WTC11 (cell line): Measurements from ENCODE around the gene KCNK16. TPM values are rescaled to one million over a fixed set of nuclear protein-coding genes. Genes with fewer than 3 reads are reported as not detected.

ENCODE experiments used
- ATAC-seq: fragments of 200-7000 bp; cut with Tn5 transposase; 2 replicates; pipeline ENCODE4 v1.10.0; 2021; ENCODE audit warnings: mild to moderate bottlenecking, moderate library complexity
- CTCF ChIA-PET: fragments of 300-600 bp; sonication (Branson Sonifier 250); formaldehyde crosslinking; loops from one replicate; lab custom pipeline; 2021; ENCODE audit warnings: antibody characterized with exemption; lab: Charles Lee
- POLR2A ChIA-PET: fragments of 350-600 bp; sonication (Branson Sonifier 250); formaldehyde crosslinking; loops from one replicate; lab custom pipeline; 2021; ENCODE audit warnings: antibody characterized with exemption; lab: Charles Lee
- DNase-seq: peaks from one replicate; pipeline ENCODE4 v3.0.0; 2021; ENCODE audit warnings: low spot score
- H3K27ac Mint-ChIP-seq: 2 replicates; pipeline ENCODE4 v1.8.0; 2021; ENCODE audit warnings: mixed read lengths
- H3K27me3 Mint-ChIP-seq: 2 replicates; pipeline ENCODE4 v1.8.0; 2021; ENCODE audit warnings: low read depth, mild to moderate bottlenecking, moderate library complexity, mixed read lengths
- H3K36me3 Mint-ChIP-seq: 2 replicates; pipeline ENCODE4 v1.8.0; 2021; ENCODE audit warnings: mixed read lengths
- H3K4me1 Mint-ChIP-seq: 2 replicates; pipeline ENCODE4 v1.8.0; 2022; ENCODE audit warnings: mixed read lengths
- H3K4me3 Mint-ChIP-seq: 2 replicates; pipeline ENCODE4 v1.8.0; 2021; ENCODE audit warnings: mild to moderate bottlenecking, moderate library complexity, mixed read lengths
- H3K9me3 Mint-ChIP-seq: 2 replicates; pipeline ENCODE4 v1.8.0; 2021; ENCODE audit warnings: mixed read lengths
- AFF4 ChIP-seq: sonication (generic); formaldehyde crosslinking; IDR thresholded peaks from 2 replicates; pipeline ENCODE4 v1.8.1; 2023; ENCODE audit warnings: mild to moderate bottlenecking, missing genetic modification reagents, borderline replicate concordance
- CBFB ChIP-seq: sonication (generic); formaldehyde crosslinking; IDR thresholded peaks from 2 replicates; pipeline ENCODE4 v1.8.1; 2022; ENCODE audit warnings: mild to moderate bottlenecking, low read depth, missing genetic modification reagents
- CREB1 ChIP-seq: sonication (generic); formaldehyde crosslinking; IDR thresholded peaks from 2 replicates; pipeline ENCODE4 v1.8.0; 2023; ENCODE audit warnings: mild to moderate bottlenecking, missing genetic modification reagents
- E2F1 ChIP-seq: sonication (generic); formaldehyde crosslinking; IDR thresholded peaks from 2 replicates; pipeline ENCODE4 v1.8.0; 2022; ENCODE audit warnings: mild to moderate bottlenecking, missing genetic modification reagents
- E2F5 ChIP-seq: sonication (generic); formaldehyde crosslinking; IDR thresholded peaks from 2 replicates; pipeline ENCODE4 v1.8.1; 2022; ENCODE audit warnings: mild to moderate bottlenecking, moderate library complexity, missing genetic modification reagents
- ESRRA ChIP-seq: sonication (generic); formaldehyde crosslinking; IDR thresholded peaks from 2 replicates; pipeline ENCODE4 v1.8.1; 2022; ENCODE audit warnings: mild to moderate bottlenecking, missing genetic modification reagents, borderline replicate concordance
- ETV6 ChIP-seq: sonication (generic); formaldehyde crosslinking; IDR thresholded peaks from 2 replicates; pipeline ENCODE4 v1.8.1; 2022; ENCODE audit warnings: mild to moderate bottlenecking, missing genetic modification reagents
- GRHL2 ChIP-seq: fragments of 250-450 bp; sonication (Bioruptor Pico); IDR thresholded peaks from 2 replicates; pipeline ENCODE4 v1.8.0; 2022; ENCODE audit warnings: mild to moderate bottlenecking, moderate library complexity; ENCODE audit not compliant: insufficient replicate concordance, severe bottlenecking
- GTF2I ChIP-seq: fragments of 250-450 bp; sonication (Bioruptor Pico); conservative IDR thresholded peaks from 2 replicates; pipeline ENCODE4 v1.4.0; 2021; ENCODE audit warnings: mild to moderate bottlenecking
- IRF1 ChIP-seq: sonication (generic); formaldehyde crosslinking; IDR thresholded peaks from 2 replicates; pipeline ENCODE4 v1.8.0; 2023; ENCODE audit warnings: missing genetic modification reagents
- MYBL2 ChIP-seq: sonication (generic); formaldehyde crosslinking; IDR thresholded peaks from 2 replicates; pipeline ENCODE4 v1.8.1; 2023; ENCODE audit warnings: mild to moderate bottlenecking, moderate library complexity, missing genetic modification reagents
- NFYB ChIP-seq: sonication (generic); formaldehyde crosslinking; conservative IDR thresholded peaks from 2 replicates; pipeline ENCODE4 v1.8.0; 2022; ENCODE audit warnings: low read depth, missing genetic modification reagents
- NR1H2 ChIP-seq: sonication (generic); formaldehyde crosslinking; IDR thresholded peaks from 2 replicates; pipeline ENCODE4 v1.9.0; 2021; ENCODE audit warnings: mild to moderate bottlenecking, moderate library complexity, missing genetic modification reagents
- RELA ChIP-seq: sonication (generic); formaldehyde crosslinking; IDR thresholded peaks from 2 replicates; pipeline ENCODE4 v1.8.1; 2022; ENCODE audit warnings: missing genetic modification reagents, mild to moderate bottlenecking, borderline replicate concordance
- RORB ChIP-seq: fragments of 250-450 bp; sonication (Bioruptor Pico); IDR thresholded peaks from 2 replicates; pipeline ENCODE4 v1.9.0; 2021; ENCODE audit warnings: mild to moderate bottlenecking
- SP1 ChIP-seq: sonication (generic); formaldehyde crosslinking; conservative IDR thresholded peaks from 2 replicates; pipeline ENCODE4 v1.8.1; 2022; ENCODE audit warnings: missing genetic modification reagents
- TCF7 ChIP-seq: sonication (generic); formaldehyde crosslinking; IDR thresholded peaks from 2 replicates; pipeline ENCODE4 v1.8.0; 2022; ENCODE audit warnings: mild to moderate bottlenecking, low read depth, missing genetic modification reagents, moderate library complexity
- ZBTB21 ChIP-seq: sonication (generic); formaldehyde crosslinking; IDR thresholded peaks from 2 replicates; pipeline ENCODE4 v1.8.1; 2023; ENCODE audit warnings: mild to moderate bottlenecking, missing genetic modification reagents, borderline replicate concordance
- ZMAT4 ChIP-seq: fragments of 250-450 bp; sonication (Bioruptor Pico); IDR thresholded peaks from 2 replicates; pipeline ENCODE4 v1.9.0; 2021; ENCODE audit warnings: mild to moderate bottlenecking
- ZNF121 ChIP-seq: sonication (generic); formaldehyde crosslinking; IDR thresholded peaks from 2 replicates; pipeline ENCODE4 v1.8.0; 2023; ENCODE audit warnings: missing genetic modification reagents
- ZNF416 ChIP-seq: fragments of 250-450 bp; sonication (Bioruptor Pico); IDR thresholded peaks from 2 replicates; pipeline ENCODE4 v1.9.0; 2021; ENCODE audit warnings: mild to moderate bottlenecking, inconsistent platforms
- ZNF532 ChIP-seq: fragments of 250-450 bp; sonication (Bioruptor Pico); IDR thresholded peaks from 2 replicates; pipeline ENCODE4 v1.9.0; 2021; ENCODE audit warnings: mild to moderate bottlenecking, borderline replicate concordance
- ZNF671 ChIP-seq: fragments of 250-450 bp; sonication (Bioruptor Pico); IDR thresholded peaks from 2 replicates; pipeline ENCODE4 v1.8.0; 2021; ENCODE audit warnings: mild to moderate bottlenecking
- total RNA-seq: library from RNA; stranded (reverse); gene quantifications from 3 replicates; pipeline ENCODE4 v1.2.3, GENCODE V29; 2021

The KCNK16 gene
- total RNA-seq, 1 experiment from 2014 or later = not detected

GRCh38 chr6:39317256-39317655, 5.2 kb downstream of the KCNK16 start:
- CTCF ChIA-PET = interaction anchor here (2.2 kb wide), 1 partner anchor 15 kb away, joined by 8 read pairs; no protein-coding TSS in a partner anchor
- POLR2A ChIA-PET = no interaction called here
- peaks cover 7% of the 10 kb centered on the region for H3K9me3 Mint-ChIP-seq
- peaks cover 66% of the 10 kb centered on the region for H3K27me3 Mint-ChIP-seq
- no peaks in the 10 kb centered on the region for H3K36me3 Mint-ChIP-seq
- no peak overlapping the region for H3K27ac Mint-ChIP-seq
- TF ChIP-seq ZNF532 = no peak
- no peak for TF ChIP-seq CBFB
- no peak for TF ChIP-seq ZBTB21 (CRISPR knock-in tag)
- TF ChIP-seq NFYB = no peak
- TF ChIP-seq GTF2I (CRISPR knock-in tag) = no peak
- no peak for TF ChIP-seq E2F1 (CRISPR knock-in tag)
- TF ChIP-seq IRF1 (CRISPR knock-in tag) = no peak
- TF ChIP-seq ZNF671 (CRISPR knock-in tag) = no peak
- TF ChIP-seq E2F5 = no peak
- no peak for DNase-seq
- H3K4me3 Mint-ChIP-seq = no peak overlapping the region
- peaks cover 2% of the 10 kb centered on the region; the same call in 1 of the 2 replicates for H3K4me1 Mint-ChIP-seq
- no peak for ATAC-seq

GRCh38 chr6:39314273-39314795, 8.2 kb downstream of the KCNK16 start, which contains the start of gene KCNK17:
Gene KCNK17, minus strand, starts transcription at chr6:39314419. Its CDS starts 99 bp downstream, at chr6:39314320.
- Mint-ChIP-seq H3K4me1 (peaks cover 2% of the 10 kb centered on the region), H3K9me3 (peaks cover 7% of the 10 kb centered on the region), H3K27me3 (peaks cover 81% of the 10 kb centered on the region), H3K36me3 (no peaks in the 10 kb centered on the region), H3K27ac (no peak within 1 kb of the TSS), H3K4me3 (peak within 1 kb of the TSS; percentile 70)
- DNase-seq (no peak), ATAC-seq (peak; percentile 40)
- ChIA-PET CTCF (interaction anchor here (0.9 to 3.5 kb wide), 6 partner anchors 10 to 317 kb away, joined by 3 to 37 read pairs (median 4); no protein-coding TSS in a partner anchor), POLR2A (interaction anchor here (1.5 kb wide), 1 partner anchor 127 kb away, joined by 3 read pairs; no protein-coding TSS in a partner anchor)
- no peak for TF ChIP-seq AFF4 (CRISPR knock-in tag)
- TF ChIP-seq E2F1 (CRISPR knock-in tag) = no peak
- TF ChIP-seq ZNF121 = no peak
- TF ChIP-seq ZNF416 = no peak
- TF ChIP-seq TCF7 (CRISPR knock-in tag) = no peak
- TF ChIP-seq GRHL2 (CRISPR knock-in tag) = no peak
- TF ChIP-seq RELA (CRISPR knock-in tag) = no peak
- TF ChIP-seq MYBL2 (CRISPR knock-in tag) = no peak
- TF ChIP-seq ETV6 (CRISPR knock-in tag) = no peak
- TF ChIP-seq ZBTB21 (CRISPR knock-in tag) = no peak
- no peak for TF ChIP-seq CREB1 (CRISPR knock-in tag)
- TF ChIP-seq SP1 (CRISPR knock-in tag) = no peak; the same call in 1 of the 2 replicates
- TF ChIP-seq NR1H2 = no peak
- TF ChIP-seq ZMAT4 (CRISPR knock-in tag) = no peak
- no peak for TF ChIP-seq RORB (CRISPR knock-in tag)
- TF ChIP-seq ESRRA = no peak
